Urinary bladder (tissue), 4 donors: ENCODE measurements around the gene BET1L. TPM values are rescaled to one million over a fixed set of nuclear protein-coding genes. Genes with fewer than 3 reads are reported as not detected.
"Not testable (repeated sequence)": the region's sequence is repeated elsewhere in the genome, so short reads cannot be mapped to it uniquely, and the experiment has no call there.

Experiments used
- DNase-seq: peaks from one replicate; pipeline ENCODE4 v3.0.0-alpha.2; 2015; ENCODE audit errors: extremely low spot score
- H3K27ac ChIP-seq: one replicate; pipeline ENCODE4 v1.5.1; 2013; ENCODE audit warnings: low read depth, mild to moderate bottlenecking, moderate library complexity
- H3K36me3 ChIP-seq: one replicate; pipeline ENCODE4 v1.6.1; 2013; ENCODE audit warnings: mild to moderate bottlenecking, moderate library complexity; ENCODE audit not compliant: insufficient read depth
- H3K4me1 ChIP-seq: one replicate; pipeline ENCODE4 v1.6.1; 2013; ENCODE audit warnings: mild to moderate bottlenecking, moderate library complexity; ENCODE audit not compliant: insufficient read depth
- H3K4me3 ChIP-seq: one replicate; pipeline ENCODE4 v1.5.1; 2013; ENCODE audit warnings: low read depth, low read length
- WGBS: extraction: QIAGEN DNeasy Blood & Tissue Kit; methylation state at CpG from one replicate; pipeline ENCODE4 v1.1.7; 2013; 5-methylcytosine and 5-hydroxymethylcytosine counted together
- polyA plus RNA-seq: library from polyadenylated mRNA; stranded (reverse); fragments of 200-250 nt; gene quantifications from one replicate; pipeline ENCODE4 v1.2.3, GENCODE V29; 2013
- total RNA-seq: library from RNA; depleted of rRNA; stranded (reverse); fragments of >200 nt; gene quantifications from one replicate; pipeline ENCODE4 v1.2.3, GENCODE V29; 2014
- donor health status: healthy with polysubstance abuse.
- donor health status: healthy.

The BET1L gene
- total RNA-seq (17.7 TPM), polyA plus RNA-seq (49.8 TPM)

- peak; percentile 93 for DNase-seq
- under 1% methylated on average over 63 of the region's 63 CpGs for WGBS
- peak within 1 kb of the TSS; percentile 94 for H3K4me3 ChIP-seq
- peaks cover 2% of the 10 kb centered on the region for H3K36me3 ChIP-seq
- peak within 1 kb of the TSS; percentile 98 for H3K27ac ChIP-seq
- H3K4me1 ChIP-seq: no peaks in the 10 kb centered on the region
These were observed at the start of gene BET1L, which contains the start of gene RIC8A for GRCh38 chr11:207208-207862. TSS of gene BET1L (minus strand) at chr11:207399. CDS start at chr11:207321, 78 bp downstream. TSS of gene RIC8A (plus strand) at chr11:207708. CDS start at chr11:208855, 1,147 bp downstream.

- 95% methylated on average over 2 of the region's 2 CpGs for WGBS
- Histone ChIP-seq H3K27ac (no peak overlapping the region), H3K36me3 (peaks cover 2% of the 10 kb centered on the region), H3K4me1 (no peaks in the 10 kb centered on the region), H3K4me3 (no peak overlapping the region)
- DNase-seq: no peak
These were observed 48.6 kb upstream of the BET1L start for GRCh38 chr11:255816-256215.

- WGBS: 60% methylated on average over 3 of the region's 3 CpGs
- Histone ChIP-seq H3K36me3 (peaks cover 2% of the 10 kb centered on the region), H3K4me1 (no peaks in the 10 kb centered on the region), H3K27ac (no peak overlapping the region), H3K4me3 (no peak overlapping the region)
- no peak for DNase-seq
These were observed 48.0 kb upstream of the BET1L start for GRCh38 chr11:255176-255575.

GRCh38 chr11:253886-254270 lies 46.7 kb upstream of the BET1L start:
- H3K4me1 ChIP-seq: no peaks in the 10 kb centered on the region
- WGBS: 87% methylated on average over 5 of the region's 5 CpGs
- no peak overlapping the region for H3K4me3 ChIP-seq
- H3K27ac ChIP-seq: no peak overlapping the region
- peaks cover 2% of the 10 kb centered on the region for H3K36me3 ChIP-seq
- DNase-seq: no peak

GRCh38 chr11:253160-253885 lies 46.1 kb upstream of the BET1L start:
- 66% methylated on average over 13 of the region's 13 CpGs for WGBS
- Histone ChIP-seq H3K27ac (no peak overlapping the region), H3K36me3 (peaks cover 2% of the 10 kb centered on the region), H3K4me1 (no peaks in the 10 kb centered on the region), H3K4me3 (no peak overlapping the region)
- DNase-seq: no peak

- Histone ChIP-seq H3K36me3 (peaks cover 2% of the 10 kb centered on the region), H3K27ac (no peak overlapping the region), H3K4me1 (no peaks in the 10 kb centered on the region), H3K4me3 (no peak overlapping the region)
- no peak for DNase-seq
- 90% methylated on average over 8 of the region's 8 CpGs for WGBS
These were observed 45.5 kb upstream of the BET1L start for GRCh38 chr11:252666-253065.

GRCh38 chr11:251550-251949 lies 44.4 kb upstream of the BET1L start:
- Histone ChIP-seq H3K4me3 (no peak overlapping the region), H3K36me3 (peaks cover 2% of the 10 kb centered on the region)
- 75% methylated on average over 10 of the region's 10 CpGs for WGBS

GRCh38 chr11:250740-251299 lies 43.6 kb upstream of the BET1L start:
- H3K27ac ChIP-seq: no peak overlapping the region
- DNase-seq: no peak
- WGBS: 77% methylated on average over 10 of the region's 10 CpGs

More at GRCh38 chr11:251550-251949, 44.4 kb upstream of the BET1L start:
- Histone ChIP-seq H3K4me1 (no peaks in the 10 kb centered on the region), H3K27ac (no peak overlapping the region)
- no peak for DNase-seq

GRCh38 chr11:250274-250673 lies 43.1 kb upstream of the BET1L start:
- DNase-seq: no peak
- WGBS: 84% methylated on average over 5 of the region's 5 CpGs
- H3K4me1 ChIP-seq: no peaks in the 10 kb centered on the region
- H3K27ac ChIP-seq: no peak overlapping the region
- H3K36me3 ChIP-seq: peaks cover 7% of the 10 kb centered on the region
- no peak overlapping the region for H3K4me3 ChIP-seq

More at GRCh38 chr11:250740-251299, 43.6 kb upstream of the BET1L start:
- peaks cover 5% of the 10 kb centered on the region for H3K36me3 ChIP-seq
- H3K4me1 ChIP-seq: no peaks in the 10 kb centered on the region
- no peak overlapping the region for H3K4me3 ChIP-seq

- H3K36me3 ChIP-seq: peaks cover 12% of the 10 kb centered on the region
- H3K4me3 ChIP-seq: no peak overlapping the region
- WGBS: 81% methylated on average over 8 of the region's 8 CpGs
- no peak for DNase-seq
- no peak overlapping the region for H3K27ac ChIP-seq
- no peaks in the 10 kb centered on the region for H3K4me1 ChIP-seq
These were observed 41.9 kb upstream of the BET1L start for GRCh38 chr11:249062-249461.

GRCh38 chr11:244376-244775 lies 37.2 kb upstream of the BET1L start:
- no peak overlapping the region for H3K27ac ChIP-seq
- peaks cover 10% of the 10 kb centered on the region for H3K36me3 ChIP-seq
- DNase-seq: no peak
- WGBS: 97% methylated on average over 2 of the region's 2 CpGs
- H3K4me3 ChIP-seq: no peak overlapping the region
- H3K4me1 ChIP-seq: no peaks in the 10 kb centered on the region

GRCh38 chr11:241634-242033 lies 34.4 kb upstream of the BET1L start:
- H3K4me3 ChIP-seq: no peak overlapping the region
- DNase-seq: no peak
- H3K4me1 ChIP-seq: no peaks in the 10 kb centered on the region
- 94% methylated on average over 5 of the region's 5 CpGs for WGBS
- H3K27ac ChIP-seq: no peak overlapping the region
- H3K36me3 ChIP-seq: peaks cover 10% of the 10 kb centered on the region

GRCh38 chr11:240315-240714 lies 33.1 kb upstream of the BET1L start:
- no peak overlapping the region for H3K4me3 ChIP-seq
- DNase-seq: no peak
- H3K27ac ChIP-seq: no peak overlapping the region
- H3K4me1 ChIP-seq: no peaks in the 10 kb centered on the region
- peaks cover 5% of the 10 kb centered on the region for H3K36me3 ChIP-seq
- 61% methylated on average over 1 of the region's 1 CpG for WGBS

- H3K36me3 ChIP-seq, H3K4me1 ChIP-seq, DNase-seq, H3K27ac ChIP-seq, H3K4me3 ChIP-seq: not testable (repeated sequence)
- 85% methylated on average over 7 of the region's 7 CpGs for WGBS
These were observed 31.1 kb upstream of the BET1L start for GRCh38 chr11:238346-238745.
